Cardiac fibroblast (primary cell): ENCODE results near the gene TMEM52.

Experiments
- DNase-seq, 2 donors: peaks; one replicate each; pipeline versions ENCODE4 v3.0.0 to v3.0.0-alpha.2; 2010; ENCODE audit warnings: low read depth in 2 of 2
- H3K4me3 ChIP-seq, 2 donors: replicated peaks in 1 of 2; 1 replicate in 1 of 2; 2 replicates in 1 of 2; pipeline ENCODE4 v1.5.1; 2011; ENCODE audit warnings: low read depth in 2 of 2, low read length in 2 of 2, mild to moderate bottlenecking in 2 of 2, moderate library complexity in 1 of 2
- CTCF ChIP-seq: IDR thresholded peaks from one replicate; pipeline ENCODE4 v1.5.1; 2011; ENCODE audit warnings: low read depth, mild to moderate bottlenecking, low read length, inconsistent platforms

Gene TMEM52

DNA sequence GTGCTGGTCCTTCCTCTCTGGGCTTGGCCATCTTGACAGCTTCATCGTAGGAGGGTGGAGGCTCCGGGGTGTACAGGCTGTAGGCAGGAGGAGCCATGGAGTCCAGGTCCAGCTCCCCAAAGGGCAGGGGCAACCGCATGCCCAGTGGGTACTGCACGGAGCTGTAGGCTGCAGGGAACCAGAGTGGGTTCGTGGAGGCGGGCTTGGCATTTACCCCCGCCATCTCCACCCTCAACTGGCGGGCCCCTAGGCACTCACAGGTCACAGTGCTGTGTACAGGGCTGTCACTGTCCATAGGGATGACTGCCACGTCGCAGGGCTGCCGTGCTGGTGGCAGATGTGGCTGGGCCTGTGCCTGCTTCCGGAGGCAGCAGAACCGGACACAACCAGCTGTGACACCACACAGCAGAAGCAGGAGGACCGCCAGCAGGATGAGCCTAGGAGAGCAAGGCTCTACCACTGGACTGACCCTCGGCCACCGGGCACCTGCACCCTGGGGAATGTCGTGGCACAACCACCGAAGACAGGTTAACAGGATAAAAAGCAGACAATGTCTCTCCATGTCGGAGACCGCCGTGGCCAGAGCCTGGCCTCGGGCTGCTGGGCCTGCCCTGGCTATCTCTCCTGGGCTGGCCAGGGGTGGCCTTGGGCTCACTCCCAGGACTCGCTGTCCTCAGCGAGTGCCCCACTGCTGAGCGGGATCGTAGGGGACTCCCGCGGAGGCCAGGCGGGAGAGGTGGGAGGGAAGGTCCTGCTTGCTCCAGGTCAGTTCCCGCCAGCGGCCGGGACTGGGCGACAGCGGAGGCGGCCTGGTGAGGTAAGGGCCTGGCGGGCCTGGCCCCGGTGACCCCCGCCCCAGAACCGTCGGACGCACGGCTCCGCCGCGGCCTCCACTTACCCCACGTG is 831 bp downstream of the TMEM52 start:
- DNase-seq: no peak
- TF ChIP-seq CTCF: no peak
- peak overlapping the region; percentile 33 to 52 for H3K4me3 ChIP-seq

GRCh38 chr1:1917304-1917976 is 1.6 kb downstream of the TMEM52 start:
- TF ChIP-seq CTCF: no peak
- no peak for DNase-seq
- H3K4me3 ChIP-seq: no peak overlapping the region

DNA sequence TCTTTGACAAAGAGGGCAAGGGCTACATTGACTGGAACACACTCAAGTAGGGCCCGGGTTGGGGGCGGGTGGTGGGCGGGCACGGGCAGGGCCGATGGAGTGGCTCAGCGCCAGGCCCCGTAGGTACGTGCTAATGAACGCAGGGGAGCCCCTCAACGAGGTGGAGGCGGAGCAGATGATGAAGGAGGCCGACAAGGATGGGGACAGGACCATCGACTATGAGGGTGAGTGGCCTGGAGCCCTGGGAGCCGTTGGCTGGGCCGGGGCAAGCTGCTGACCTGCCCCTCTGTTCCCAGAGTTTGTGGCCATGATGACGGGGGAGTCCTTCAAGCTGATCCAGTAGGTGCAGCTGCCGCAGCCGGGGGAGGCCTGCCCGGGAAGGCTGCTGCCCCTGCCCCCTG is 2.2 kb downstream of the TMEM52 start:
- TF ChIP-seq CTCF: no peak
- no peak for DNase-seq
- H3K4me3 ChIP-seq: no peak overlapping the region

DNA sequence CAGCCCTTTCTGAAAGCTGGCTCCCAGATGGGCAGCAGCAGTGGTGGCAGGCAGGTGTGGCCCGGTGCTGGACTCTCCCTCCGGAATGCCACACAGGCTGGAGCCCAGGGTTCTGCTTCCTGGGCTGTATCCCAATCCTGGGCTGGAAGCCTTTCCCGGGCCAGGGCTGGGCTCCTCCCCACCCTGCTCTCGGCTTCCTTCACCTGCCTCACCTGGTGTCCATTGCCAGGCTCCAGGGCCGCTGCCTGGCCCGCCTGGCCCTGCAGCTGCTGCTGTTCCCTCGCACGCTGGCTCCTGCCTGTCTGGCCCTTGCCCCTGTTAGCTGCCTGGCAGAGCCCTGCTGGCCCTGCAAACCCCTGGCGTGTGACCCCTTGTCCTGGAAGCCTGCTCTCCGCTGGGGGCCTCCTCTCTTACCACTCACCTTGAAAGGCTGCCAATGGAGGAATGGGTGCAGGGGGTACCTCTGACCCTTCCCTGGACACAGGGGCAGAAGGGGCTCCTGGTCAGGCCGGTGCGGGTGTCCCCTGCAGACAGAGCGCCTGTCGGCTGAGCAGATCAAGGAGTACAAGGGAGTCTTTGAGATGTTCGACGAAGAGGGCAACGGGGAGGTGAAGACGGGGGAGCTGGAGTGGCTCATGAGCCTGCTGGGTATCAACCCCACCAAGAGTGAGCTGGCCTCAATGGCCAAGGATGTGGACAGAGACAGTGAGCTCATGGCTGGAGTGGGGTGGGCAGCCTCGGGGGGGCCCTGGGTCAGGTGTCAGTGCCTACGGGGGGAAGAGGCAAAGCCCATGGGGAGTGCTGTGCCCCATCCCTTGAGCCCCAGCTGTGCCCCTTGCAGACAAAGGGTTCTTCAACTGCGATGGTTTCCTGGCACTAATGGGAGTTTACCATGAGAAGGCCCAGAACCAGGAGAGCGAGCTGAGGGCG is 2.9 kb downstream of the TMEM52 start:
- no peak overlapping the region for H3K4me3 ChIP-seq
- no peak for TF ChIP-seq CTCF
- no peak for DNase-seq

GRCh38 chr1:1914971-1915692 is 3.9 kb downstream of the TMEM52 start, which contains the start of gene CALML6:
Gene CALML6, plus strand, starts transcription at chr1:1915260. Its CDS starts 21 bp downstream, at chr1:1915281.
- no peak within 1 kb of the TSS for H3K4me3 ChIP-seq
- TF ChIP-seq CTCF: no peak
- DNase-seq: no peak
